ENCODE measurements around the gene NPAS3. TPM values are rescaled to one million over a fixed set of nuclear protein-coding genes. Genes with fewer than 3 reads are reported as not detected.

NPAS3 gene
- total RNA-seq, 4 donors from 2014 or later, result 4.0 to 12.2 (median 5.6) TPM

GRCh38 chr14:33460164-33460563 is 521.5 kb downstream of the NPAS3 start:
- intact Hi-C loops (cut with DNase I), result no loop called here
- Histone ChIP-seq H3K4me3 (replicated peaks in 1 of 3) (no peak overlapping the region), H3K36me3 (no peaks in the 10 kb centered on the region), H3K4me1 (no peaks in the 10 kb centered on the region), H3K27me3 (no peaks in the 10 kb centered on the region), H3K27ac (no peak overlapping the region), H3K9me3 (no peaks in the 10 kb centered on the region)
- DNase-seq, result no peak
- WGBS, 2 donors, result 75 to 78% methylated on average over 1 of the region's 1 CpG
- TF ChIP-seq CTCF (IDR thresholded peaks at IDR 0.05), result no peak
- TF ChIP-seq POLR2A (IDR thresholded peaks at IDR 0.05), result no peak

- no peak for DNase-seq
- no peaks in the 10 kb centered on the region for H3K36me3 ChIP-seq
- no peak overlapping the region for H3K4me3 ChIP-seq (replicated peaks in 1 of 3)
- TF ChIP-seq POLR2A (IDR thresholded peaks at IDR 0.05), result no peak
- no peak for TF ChIP-seq CTCF (IDR thresholded peaks at IDR 0.05)
- no peaks in the 10 kb centered on the region for H3K27me3 ChIP-seq
- no peak overlapping the region for H3K27ac ChIP-seq
- no peaks in the 10 kb centered on the region for H3K4me1 ChIP-seq
- no peaks in the 10 kb centered on the region for H3K9me3 ChIP-seq
- 85 to 90% methylated on average over 4 of the region's 4 CpGs for WGBS, 2 donors
- intact Hi-C loops (cut with DNase I), result no loop called here
These were observed 522.4 kb downstream of the NPAS3 start for GRCh38 chr14:33461036-33461435.

GRCh38 chr14:33463731-33464130 is 525.1 kb downstream of the NPAS3 start:
- Histone ChIP-seq H3K27me3 (no peaks in the 10 kb centered on the region), H3K9me3 (no peaks in the 10 kb centered on the region), H3K4me3 (replicated peaks in 1 of 3) (no peak overlapping the region), H3K27ac (no peak overlapping the region), H3K36me3 (no peaks in the 10 kb centered on the region), H3K4me1 (no peaks in the 10 kb centered on the region)
- WGBS, 2 donors, result 97 to 98% methylated on average over 2 of the region's 2 CpGs
- no peak for DNase-seq
- intact Hi-C loops (cut with DNase I), result no loop called here
- TF ChIP-seq POLR2A (IDR thresholded peaks at IDR 0.05) (no peak), CTCF (IDR thresholded peaks at IDR 0.05) (no peak)

- Histone ChIP-seq H3K36me3 (no peaks in the 10 kb centered on the region), H3K4me3 (replicated peaks in 1 of 3) (no peak overlapping the region), H3K27me3 (no peaks in the 10 kb centered on the region), H3K4me1 (no peaks in the 10 kb centered on the region), H3K27ac (no peak overlapping the region), H3K9me3 (no peaks in the 10 kb centered on the region)
- DNase-seq, result no peak
- TF ChIP-seq CTCF (IDR thresholded peaks at IDR 0.05), result no peak
- TF ChIP-seq POLR2A (IDR thresholded peaks at IDR 0.05), result no peak
- intact Hi-C loops (cut with DNase I), result no loop called here
- WGBS, 2 donors, result 93 to 97% methylated on average over 10 of the region's 10 CpGs
These were observed 525.7 kb downstream of the NPAS3 start for GRCh38 chr14:33464254-33464962.

GRCh38 chr14:33465846-33466700 is 527.4 kb downstream of the NPAS3 start:
- Histone ChIP-seq H3K4me3 (replicated peaks in 1 of 3) (no peak overlapping the region), H3K27ac (no peak overlapping the region), H3K27me3 (no peaks in the 10 kb centered on the region), H3K36me3 (no peaks in the 10 kb centered on the region), H3K4me1 (no peaks in the 10 kb centered on the region), H3K9me3 (no peaks in the 10 kb centered on the region)
- 82 to 85% methylated on average over 10 of the region's 10 CpGs for WGBS, 2 donors
- TF ChIP-seq POLR2A (IDR thresholded peaks at IDR 0.05), result no peak
- no peak for TF ChIP-seq CTCF (IDR thresholded peaks at IDR 0.05)
- intact Hi-C loops (cut with DNase I), result no loop called here
- DNase-seq, result no peak
